Parathyroid adenoma (tissue), 2 donors: ENCODE data around the gene OR8B4.
"Not testable (repeated sequence)": the region's sequence is repeated elsewhere in the genome, so short reads cannot be mapped to it uniquely, and the experiment has no call there.

Experiments used
- H2AFZ ChIP-seq: fragments of 300-600 bp; sonication (generic); one replicate; pipeline ENCODE4 v1.7.0; 2017; ENCODE audit warnings: antibody characterized with exemption, mild to moderate bottlenecking
- H3K27ac ChIP-seq: fragments of 300-600 bp; sonication (generic); one replicate; pipeline ENCODE4 v1.7.0; 2017
- H3K27me3 ChIP-seq: fragments of 300-600 bp; sonication (generic); one replicate; pipeline ENCODE4 v1.7.0; 2017; ENCODE audit warnings: low read length; ENCODE audit not compliant: control insufficient read depth, insufficient read depth
- H3K36me3 ChIP-seq: fragments of 300-600 bp; sonication (generic); one replicate; pipeline ENCODE4 v1.7.0; 2017; ENCODE audit warnings: low read length; ENCODE audit not compliant: control insufficient read depth, insufficient read depth
- H3K4me1 ChIP-seq: fragments of 300-600 bp; sonication (generic); one replicate; pipeline ENCODE4 v1.7.0; 2017; ENCODE audit warnings: control low read depth
- H3K4me2 ChIP-seq: fragments of 300-600 bp; sonication (generic); one replicate; pipeline ENCODE4 v1.7.0; 2017; ENCODE audit warnings: low read length
- H3K4me3 ChIP-seq: fragments of 300-600 bp; sonication (generic); one replicate; pipeline ENCODE4 v1.7.0; 2017; ENCODE audit warnings: low read depth, low read length
- H3K79me2 ChIP-seq: fragments of 300-600 bp; sonication (generic); one replicate; pipeline ENCODE4 v1.7.0; 2017; ENCODE audit warnings: control low read depth
- H3K9ac ChIP-seq: fragments of 300-600 bp; sonication (generic); one replicate; pipeline ENCODE4 v1.7.0; 2017; ENCODE audit warnings: mild to moderate bottlenecking
- H3K9me3 ChIP-seq: fragments of 300-600 bp; sonication (generic); one replicate; pipeline ENCODE4 v1.7.0; 2017; ENCODE audit warnings: low read length; ENCODE audit not compliant: control insufficient read depth
- TF ChIP-seq, protein P1 (sequence below): fragments of 300-600 bp; sonication (generic); IDR thresholded peaks from one replicate; pipeline ENCODE4 v1.7.0; 2017; ENCODE audit warnings: antibody characterized with exemption, mild to moderate bottlenecking
- donor health status: primary hyperparathyroidism.

The OR8B4 gene

DNA sequence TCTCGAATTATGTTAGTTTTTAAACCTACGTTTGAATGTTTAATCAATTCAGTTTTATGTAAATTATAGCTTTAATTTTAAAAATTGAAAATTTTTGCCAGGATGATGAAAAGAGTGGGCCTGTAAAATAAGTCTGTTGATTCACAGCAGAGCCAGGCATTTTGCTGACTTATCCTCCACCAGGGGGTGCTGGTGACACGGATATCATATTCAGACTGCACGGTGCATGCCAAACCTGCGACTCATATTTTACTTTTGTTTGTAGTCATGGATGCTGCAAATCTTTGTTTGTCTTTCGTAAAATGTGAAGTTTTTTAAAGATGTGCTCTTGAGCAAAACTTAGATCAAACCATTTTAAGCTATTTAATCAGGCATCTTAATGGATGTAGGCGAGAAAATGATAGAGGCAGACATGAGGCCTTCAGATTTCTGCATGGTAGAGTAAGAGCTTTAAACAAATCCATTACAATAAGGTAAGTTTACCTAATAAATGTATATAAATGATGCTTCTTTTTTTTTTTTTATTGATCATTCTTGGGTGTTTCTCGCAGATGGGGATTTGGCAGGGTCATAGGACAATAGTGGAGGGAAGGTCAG lies 22.2 kb downstream of the OR8B4 start:
- Histone ChIP-seq H3K27me3 (no peaks in the 10 kb centered on the region), H3K9me3 (no peaks in the 10 kb centered on the region)

DNA sequence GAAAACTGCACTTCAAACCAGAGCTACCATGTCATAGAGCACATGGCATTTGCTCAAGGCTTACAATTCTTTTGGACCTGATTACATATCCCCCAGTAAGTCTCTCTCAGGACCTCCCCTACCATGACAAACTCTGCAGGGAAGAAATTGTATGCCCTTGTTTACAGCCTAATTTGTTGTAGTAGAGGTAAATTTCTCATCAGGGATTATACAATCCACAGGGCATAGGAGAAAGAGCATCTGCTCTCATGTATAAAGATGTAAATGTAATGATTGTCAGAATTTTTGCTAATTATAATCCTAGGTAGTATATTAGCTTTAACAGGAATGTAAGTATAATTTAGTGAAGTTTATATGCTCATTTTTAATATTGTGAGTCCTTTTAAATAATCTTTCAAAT lies 25.7 kb downstream of the OR8B4 start, which contains the start of gene OR8B3:
OR8B3 (minus strand) TSS at position 101 of the 400 bp plus-strand sequence. CDS start 1,673 bp downstream, outside the sequence.
- H3K9me3 ChIP-seq = no peaks in the 10 kb centered on the region
- no peaks in the 10 kb centered on the region for H3K36me3 ChIP-seq
- no peak within 1 kb of the TSS for H2AFZ ChIP-seq
- TF ChIP-seq, protein P1, sequence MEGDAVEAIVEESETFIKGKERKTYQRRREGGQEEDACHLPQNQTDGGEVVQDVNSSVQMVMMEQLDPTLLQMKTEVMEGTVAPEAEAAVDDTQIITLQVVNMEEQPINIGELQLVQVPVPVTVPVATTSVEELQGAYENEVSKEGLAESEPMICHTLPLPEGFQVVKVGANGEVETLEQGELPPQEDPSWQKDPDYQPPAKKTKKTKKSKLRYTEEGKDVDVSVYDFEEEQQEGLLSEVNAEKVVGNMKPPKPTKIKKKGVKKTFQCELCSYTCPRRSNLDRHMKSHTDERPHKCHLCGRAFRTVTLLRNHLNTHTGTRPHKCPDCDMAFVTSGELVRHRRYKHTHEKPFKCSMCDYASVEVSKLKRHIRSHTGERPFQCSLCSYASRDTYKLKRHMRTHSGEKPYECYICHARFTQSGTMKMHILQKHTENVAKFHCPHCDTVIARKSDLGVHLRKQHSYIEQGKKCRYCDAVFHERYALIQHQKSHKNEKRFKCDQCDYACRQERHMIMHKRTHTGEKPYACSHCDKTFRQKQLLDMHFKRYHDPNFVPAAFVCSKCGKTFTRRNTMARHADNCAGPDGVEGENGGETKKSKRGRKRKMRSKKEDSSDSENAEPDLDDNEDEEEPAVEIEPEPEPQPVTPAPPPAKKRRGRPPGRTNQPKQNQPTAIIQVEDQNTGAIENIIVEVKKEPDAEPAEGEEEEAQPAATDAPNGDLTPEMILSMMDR = no peak
- no peaks in the 10 kb centered on the region for H3K4me1 ChIP-seq
- H3K27me3 ChIP-seq = no peaks in the 10 kb centered on the region
- H3K79me2 ChIP-seq = no peaks in the 10 kb centered on the region
- H3K9ac ChIP-seq = no peak within 1 kb of the TSS
- no peak within 1 kb of the TSS for H3K27ac ChIP-seq
- no peak within 1 kb of the TSS for H3K4me2 ChIP-seq
- H3K4me3 ChIP-seq = no peak within 1 kb of the TSS

More for the DNA sequence above, 22.2 kb downstream of the OR8B4 start:
- Histone ChIP-seq H3K79me2 (no peaks in the 10 kb centered on the region), H3K4me2 (no peak overlapping the region), H2AFZ (no peak overlapping the region), H3K4me1 (no peaks in the 10 kb centered on the region), H3K27ac (no peak overlapping the region), H3K36me3 (no peaks in the 10 kb centered on the region), H3K9ac (no peak overlapping the region), H3K4me3 (no peak overlapping the region)
- TF ChIP-seq, protein P1 = no peak

DNA sequence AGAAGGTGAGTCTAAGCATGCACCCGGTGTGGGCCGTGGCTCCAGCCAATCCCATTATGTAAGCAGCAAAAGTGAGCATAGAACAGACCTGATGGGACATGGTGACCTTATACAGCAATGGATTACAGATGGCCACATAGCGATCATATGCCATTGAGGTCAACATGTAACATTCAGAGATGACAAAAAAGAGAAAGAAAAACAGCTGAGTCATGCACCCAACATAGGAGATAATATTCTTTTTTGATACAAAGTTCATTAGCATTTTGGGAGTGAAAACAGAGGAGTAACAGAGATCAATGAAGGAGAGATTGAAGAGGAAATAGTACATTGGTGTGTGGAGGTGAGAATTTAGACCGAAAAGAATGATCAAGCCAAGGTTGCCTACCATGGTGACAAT lies 27.8 kb downstream of the OR8B4 start:
- not testable (repeated sequence) for H3K36me3 ChIP-seq, H3K79me2 ChIP-seq, H3K9me3 ChIP-seq, H3K9ac ChIP-seq, H3K4me1 ChIP-seq, H3K4me2 ChIP-seq, H3K4me3 ChIP-seq, H3K27ac ChIP-seq, H3K27me3 ChIP-seq, H2AFZ ChIP-seq

DNA sequence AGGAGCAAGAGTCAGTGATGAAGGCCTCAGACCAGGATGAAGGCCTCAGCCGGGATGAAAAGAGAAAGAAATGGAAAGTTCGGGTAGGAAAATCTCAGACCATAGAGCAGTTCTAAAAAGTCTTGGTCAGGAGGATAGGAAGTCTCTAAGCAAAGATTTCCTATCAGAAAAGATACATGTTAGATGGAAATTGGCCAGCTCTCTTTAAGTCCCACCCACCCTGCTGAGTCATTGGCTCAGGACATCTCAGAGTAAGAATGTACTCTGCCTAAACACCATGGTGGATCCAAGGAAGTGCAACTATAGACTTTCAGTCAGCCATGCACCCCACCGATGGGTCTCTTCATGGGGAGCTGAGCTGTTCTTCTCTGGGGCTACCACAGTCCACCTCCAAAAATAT lies 30.3 kb downstream of the OR8B4 start:
- Histone ChIP-seq H3K36me3 (no peaks in the 10 kb centered on the region), H3K27me3 (no peaks in the 10 kb centered on the region), H3K4me3 (no peak overlapping the region), H3K79me2 (no peaks in the 10 kb centered on the region), H3K9ac (no peak overlapping the region), H3K4me1 (no peaks in the 10 kb centered on the region), H3K9me3 (no peaks in the 10 kb centered on the region), H2AFZ (no peak overlapping the region), H3K4me2 (no peak overlapping the region), H3K27ac (no peak overlapping the region)
- TF ChIP-seq, protein P1 = no peak

DNA sequence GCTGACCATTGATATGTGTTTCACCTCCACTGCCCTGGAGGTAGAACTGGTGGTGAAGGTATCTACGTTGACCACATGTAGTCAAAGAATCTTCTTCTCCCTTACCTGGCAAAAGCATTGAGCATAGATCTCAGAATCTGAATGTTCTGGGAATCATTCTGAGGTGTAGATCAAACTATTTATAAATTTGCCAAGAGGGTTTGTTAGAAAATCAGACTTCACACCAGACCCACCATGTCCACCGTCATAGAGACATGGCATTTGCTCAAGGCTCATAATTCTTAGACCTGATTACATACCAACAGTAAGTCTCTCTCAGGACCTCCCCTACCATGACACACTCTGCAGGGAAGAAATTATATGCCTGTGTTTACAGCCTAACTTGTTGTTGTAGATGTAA lies 40.3 kb downstream of the OR8B4 start, which contains the start of gene OR8B2:
OR8B2 (minus strand) TSS at position 101 of the 400 bp plus-strand sequence. CDS start 1,156 bp downstream, outside the sequence.
- Histone ChIP-seq H3K4me1 (no peaks in the 10 kb centered on the region), H3K4me2 (no peak within 1 kb of the TSS), H3K27me3 (no peaks in the 10 kb centered on the region), H3K9me3 (no peaks in the 10 kb centered on the region), H3K36me3 (no peaks in the 10 kb centered on the region), H2AFZ (no peak within 1 kb of the TSS), H3K27ac (no peak within 1 kb of the TSS), H3K4me3 (no peak within 1 kb of the TSS), H3K9ac (no peak within 1 kb of the TSS), H3K79me2 (no peaks in the 10 kb centered on the region)
- TF ChIP-seq, protein P1 = no peak

DNA sequence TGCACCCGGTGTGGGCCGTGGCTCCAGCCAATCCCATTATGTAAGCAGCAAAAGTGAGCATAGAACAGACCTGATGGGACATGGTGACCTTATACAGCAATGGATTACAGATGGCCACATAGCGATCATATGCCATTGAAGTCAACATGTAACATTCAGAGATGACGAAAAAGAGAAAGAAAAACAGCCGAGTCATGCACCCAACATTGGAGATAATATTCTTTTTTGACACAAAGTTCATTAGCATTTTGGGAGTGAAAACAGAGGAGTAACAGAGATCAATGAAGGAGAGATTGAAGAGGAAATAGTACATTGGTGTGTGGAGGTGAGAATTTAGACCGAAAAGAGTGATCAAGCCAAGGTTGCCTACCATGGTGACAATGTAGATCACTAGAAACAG lies 41.8 kb downstream of the OR8B4 start:
- H3K4me3 ChIP-seq, H3K4me2 ChIP-seq, H2AFZ ChIP-seq, H3K9ac ChIP-seq, H3K27me3 ChIP-seq, H3K36me3 ChIP-seq, H3K27ac ChIP-seq, H3K79me2 ChIP-seq, H3K4me1 ChIP-seq, H3K9me3 ChIP-seq: not testable (repeated sequence)
